ENCODE data around the gene TRMT6.

Gene TRMT6

GRCh38 chr20:5895626-5896025, 54.7 kb downstream of the TRMT6 start:
- no peak for DNase-seq (ENCODE audit: low read depth)

GRCh38 chr20:5893621-5894020, 56.7 kb downstream of the TRMT6 start:
- DNase-seq (ENCODE audit: low read depth) = no peak

GRCh38 chr20:5893052-5893451, 57.3 kb downstream of the TRMT6 start:
- DNase-seq (ENCODE audit: low read depth) = no peak

- DNase-seq (ENCODE audit: low read depth) = no peak
These were observed 59.4 kb downstream of the TRMT6 start for GRCh38 chr20:5890773-5891441.

- DNase-seq (ENCODE audit: low read depth) = no peak
These were observed 62.3 kb downstream of the TRMT6 start for GRCh38 chr20:5888041-5888440.

- DNase-seq (ENCODE audit: low read depth) = no peak
These were observed 62.9 kb downstream of the TRMT6 start for GRCh38 chr20:5887386-5887785.
